ENCODE measurements around the gene ZNF276.

GRCh38 chr16:89717688-89718505 lies 3.4 kb upstream of the ZNF276 start:
- no peak for TF ChIP-seq CTCF (conservative IDR thresholded peaks at IDR 0.05; ENCODE audit: low read depth, low read length)
- no peak for TF ChIP-seq EZH2 (IDR thresholded peaks at IDR 0.05; ENCODE audit: borderline replicate concordance, low read depth, low read length, poor library complexity, severe bottlenecking)
